Vagina (tissue), 2 donors: ENCODE data around the gene UBQLN2.

Source experiments
- POLR2A ChIP-seq, 2 donors: fragments of 450-650 bp; IDR thresholded peaks; one replicate each; pipeline ENCODE4 v1.6.1; 2017; ENCODE audit warnings: antibody characterized with exemption in 2 of 2, mild to moderate bottlenecking in 2 of 2, moderate library complexity in 2 of 2
- TF ChIP-seq, protein P1 (sequence below), 3 experiments: fragments of 450-650 bp in 2 of 3; fragments of 200-600 bp in 1 of 3; sonication (generic) in 1 of 3; IDR thresholded peaks; one replicate each; pipeline ENCODE4 v1.5.1; 2017 to 2019; ENCODE audit warnings: antibody characterized with exemption in 3 of 3, mild to moderate bottlenecking in 2 of 3, moderate library complexity in 2 of 3

DNA sequence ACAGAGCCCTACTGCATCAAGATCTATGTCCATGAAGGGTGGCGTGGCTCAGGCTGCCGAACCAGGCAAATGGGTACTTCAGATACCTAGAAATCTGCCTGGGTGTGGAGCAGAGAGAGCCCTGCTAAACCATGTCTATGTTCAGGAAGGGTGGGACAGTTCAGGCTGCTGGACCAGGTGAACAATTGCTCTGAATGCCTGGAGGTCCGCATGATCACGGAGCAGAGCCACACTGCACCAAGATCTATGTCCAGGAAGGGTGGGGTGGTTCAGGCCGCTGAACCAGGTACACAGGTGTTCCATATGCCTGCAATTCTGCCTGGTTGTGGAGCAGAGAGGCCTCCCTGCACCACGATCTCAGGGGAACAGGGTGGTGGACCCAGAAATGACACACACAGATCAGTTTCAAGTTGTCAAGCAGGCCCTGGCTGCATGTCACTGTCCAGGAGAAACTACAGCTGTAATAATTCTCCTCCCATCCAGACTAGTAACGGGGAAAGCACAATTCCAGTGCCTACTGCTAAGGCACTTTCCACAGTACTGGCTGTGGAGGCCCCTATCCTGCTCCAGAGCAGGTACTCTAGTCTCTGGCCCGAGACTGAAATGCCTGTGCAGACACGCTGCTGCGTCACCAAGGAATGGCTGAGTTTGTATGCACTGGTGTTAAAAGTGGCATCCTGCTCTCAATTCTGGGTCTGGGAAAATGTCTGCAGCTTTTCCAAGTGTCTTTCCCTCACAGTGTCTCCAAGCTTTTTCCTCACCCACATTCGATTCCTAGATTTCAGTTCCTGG lies 25.2 kb downstream of the UBQLN2 start:
- TF ChIP-seq, protein P1, sequence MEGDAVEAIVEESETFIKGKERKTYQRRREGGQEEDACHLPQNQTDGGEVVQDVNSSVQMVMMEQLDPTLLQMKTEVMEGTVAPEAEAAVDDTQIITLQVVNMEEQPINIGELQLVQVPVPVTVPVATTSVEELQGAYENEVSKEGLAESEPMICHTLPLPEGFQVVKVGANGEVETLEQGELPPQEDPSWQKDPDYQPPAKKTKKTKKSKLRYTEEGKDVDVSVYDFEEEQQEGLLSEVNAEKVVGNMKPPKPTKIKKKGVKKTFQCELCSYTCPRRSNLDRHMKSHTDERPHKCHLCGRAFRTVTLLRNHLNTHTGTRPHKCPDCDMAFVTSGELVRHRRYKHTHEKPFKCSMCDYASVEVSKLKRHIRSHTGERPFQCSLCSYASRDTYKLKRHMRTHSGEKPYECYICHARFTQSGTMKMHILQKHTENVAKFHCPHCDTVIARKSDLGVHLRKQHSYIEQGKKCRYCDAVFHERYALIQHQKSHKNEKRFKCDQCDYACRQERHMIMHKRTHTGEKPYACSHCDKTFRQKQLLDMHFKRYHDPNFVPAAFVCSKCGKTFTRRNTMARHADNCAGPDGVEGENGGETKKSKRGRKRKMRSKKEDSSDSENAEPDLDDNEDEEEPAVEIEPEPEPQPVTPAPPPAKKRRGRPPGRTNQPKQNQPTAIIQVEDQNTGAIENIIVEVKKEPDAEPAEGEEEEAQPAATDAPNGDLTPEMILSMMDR (IDR thresholded peaks at IDR 0.05), result no peak
- no peak for TF ChIP-seq POLR2A (IDR thresholded peaks at IDR 0.05)
